ENCODE results near the gene RIMS4. TPM values are rescaled to one million over a fixed set of nuclear protein-coding genes. Genes with fewer than 3 reads are reported as not detected.

RIMS4 gene
- total and polyA plus RNA-seq, 2 of the 13 experiments (the other 11 are each of a cell fraction or from before 2014, with no cell fraction given), result 0.01 to 0.07 TPM

DNA sequence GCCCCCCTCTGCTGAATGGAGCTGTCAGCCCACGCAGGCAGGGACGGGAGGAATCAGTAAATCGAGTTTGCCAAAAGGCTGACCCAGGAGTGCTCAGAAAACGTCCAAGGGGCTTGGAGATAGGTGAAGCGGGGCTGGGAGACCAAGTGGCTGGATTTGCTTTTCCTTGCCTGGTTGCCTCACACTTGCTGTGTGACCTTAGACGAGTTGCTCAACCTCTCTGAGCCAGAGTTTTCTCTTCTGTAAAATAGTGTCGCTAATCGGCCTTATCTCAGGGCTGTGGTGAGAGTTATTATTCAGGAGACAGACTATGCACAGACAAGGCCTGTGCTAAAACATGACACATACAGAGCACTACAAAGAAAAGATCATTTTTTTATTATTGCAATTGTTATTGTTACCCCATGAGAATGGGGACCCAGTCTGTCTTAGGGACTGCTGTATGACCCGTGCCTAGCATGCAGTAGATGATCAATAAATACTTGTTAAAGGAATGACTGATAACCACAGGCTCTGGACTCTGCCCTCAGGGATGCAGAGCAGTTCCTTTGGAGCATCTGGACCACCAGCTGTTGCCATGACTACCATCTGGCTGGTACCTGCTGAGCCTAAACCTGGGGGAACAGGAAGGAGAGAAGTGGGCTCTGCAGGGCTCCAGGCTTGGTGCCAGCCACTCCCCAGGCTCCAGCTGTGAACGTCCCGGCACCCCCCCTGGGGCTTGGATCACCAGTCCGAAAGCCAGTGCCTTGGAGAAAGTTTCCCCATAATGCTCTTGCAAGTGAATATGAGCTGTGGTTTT is 63.8 kb downstream of the RIMS4 start (continued):
- no peak for TF ChIP-seq MTA1 (CRISPR knock-in tag; IDR thresholded peaks at IDR 0.05; ENCODE audit: borderline replicate concordance)
- peak; percentile 57 for TF ChIP-seq RFX1 (IDR thresholded peaks at IDR 0.05)
- TF ChIP-seq ZNF775 (CRISPR knock-in tag; IDR thresholded peaks at IDR 0.05; ENCODE audit: borderline replicate concordance), result no peak
- no peak for TF ChIP-seq MTA3 (CRISPR knock-in tag; IDR thresholded peaks at IDR 0.05)
- TF ChIP-seq, protein P1, sequence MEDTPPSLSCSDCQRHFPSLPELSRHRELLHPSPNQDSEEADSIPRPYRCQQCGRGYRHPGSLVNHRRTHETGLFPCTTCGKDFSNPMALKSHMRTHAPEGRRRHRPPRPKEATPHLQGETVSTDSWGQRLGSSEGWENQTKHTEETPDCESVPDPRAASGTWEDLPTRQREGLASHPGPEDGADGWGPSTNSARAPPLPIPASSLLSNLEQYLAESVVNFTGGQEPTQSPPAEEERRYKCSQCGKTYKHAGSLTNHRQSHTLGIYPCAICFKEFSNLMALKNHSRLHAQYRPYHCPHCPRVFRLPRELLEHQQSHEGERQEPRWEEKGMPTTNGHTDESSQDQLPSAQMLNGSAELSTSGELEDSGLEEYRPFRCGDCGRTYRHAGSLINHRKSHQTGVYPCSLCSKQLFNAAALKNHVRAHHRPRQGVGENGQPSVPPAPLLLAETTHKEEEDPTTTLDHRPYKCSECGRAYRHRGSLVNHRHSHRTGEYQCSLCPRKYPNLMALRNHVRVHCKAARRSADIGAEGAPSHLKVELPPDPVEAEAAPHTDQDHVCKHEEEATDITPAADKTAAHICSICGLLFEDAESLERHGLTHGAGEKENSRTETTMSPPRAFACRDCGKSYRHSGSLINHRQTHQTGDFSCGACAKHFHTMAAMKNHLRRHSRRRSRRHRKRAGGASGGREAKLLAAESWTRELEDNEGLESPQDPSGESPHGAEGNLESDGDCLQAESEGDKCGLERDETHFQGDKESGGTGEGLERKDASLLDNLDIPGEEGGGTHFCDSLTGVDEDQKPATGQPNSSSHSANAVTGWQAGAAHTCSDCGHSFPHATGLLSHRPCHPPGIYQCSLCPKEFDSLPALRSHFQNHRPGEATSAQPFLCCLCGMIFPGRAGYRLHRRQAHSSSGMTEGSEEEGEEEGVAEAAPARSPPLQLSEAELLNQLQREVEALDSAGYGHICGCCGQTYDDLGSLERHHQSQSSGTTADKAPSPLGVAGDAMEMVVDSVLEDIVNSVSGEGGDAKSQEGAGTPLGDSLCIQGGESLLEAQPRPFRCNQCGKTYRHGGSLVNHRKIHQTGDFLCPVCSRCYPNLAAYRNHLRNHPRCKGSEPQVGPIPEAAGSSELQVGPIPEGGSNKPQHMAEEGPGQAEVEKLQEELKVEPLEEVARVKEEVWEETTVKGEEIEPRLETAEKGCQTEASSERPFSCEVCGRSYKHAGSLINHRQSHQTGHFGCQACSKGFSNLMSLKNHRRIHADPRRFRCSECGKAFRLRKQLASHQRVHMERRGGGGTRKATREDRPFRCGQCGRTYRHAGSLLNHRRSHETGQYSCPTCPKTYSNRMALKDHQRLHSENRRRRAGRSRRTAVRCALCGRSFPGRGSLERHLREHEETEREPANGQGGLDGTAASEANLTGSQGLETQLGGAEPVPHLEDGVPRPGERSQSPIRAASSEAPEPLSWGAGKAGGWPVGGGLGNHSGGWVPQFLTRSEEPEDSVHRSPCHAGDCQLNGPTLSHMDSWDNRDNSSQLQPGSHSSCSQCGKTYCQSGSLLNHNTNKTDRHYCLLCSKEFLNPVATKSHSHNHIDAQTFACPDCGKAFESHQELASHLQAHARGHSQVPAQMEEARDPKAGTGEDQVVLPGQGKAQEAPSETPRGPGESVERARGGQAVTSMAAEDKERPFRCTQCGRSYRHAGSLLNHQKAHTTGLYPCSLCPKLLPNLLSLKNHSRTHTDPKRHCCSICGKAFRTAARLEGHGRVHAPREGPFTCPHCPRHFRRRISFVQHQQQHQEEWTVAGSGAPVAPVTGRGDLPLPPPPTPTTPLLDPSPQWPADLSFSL (CRISPR knock-in tag; IDR thresholded peaks at IDR 0.05), result no peak
- TF ChIP-seq ZNF768 (CRISPR knock-in tag; IDR thresholded peaks at IDR 0.05), result peak; percentile 99
- no peak for TF ChIP-seq ZNF652 (CRISPR knock-in tag; IDR thresholded peaks at IDR 0.05; ENCODE audit: borderline replicate concordance, low read depth)
- TF ChIP-seq ZNF547 (CRISPR knock-in tag; IDR thresholded peaks at IDR 0.05), result peak; percentile 39; the same call in 1 of the 2 replicates
- TF ChIP-seq, protein P2, sequence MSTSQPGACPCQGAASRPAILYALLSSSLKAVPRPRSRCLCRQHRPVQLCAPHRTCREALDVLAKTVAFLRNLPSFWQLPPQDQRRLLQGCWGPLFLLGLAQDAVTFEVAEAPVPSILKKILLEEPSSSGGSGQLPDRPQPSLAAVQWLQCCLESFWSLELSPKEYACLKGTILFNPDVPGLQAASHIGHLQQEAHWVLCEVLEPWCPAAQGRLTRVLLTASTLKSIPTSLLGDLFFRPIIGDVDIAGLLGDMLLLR (CRISPR knock-in tag; IDR thresholded peaks at IDR 0.05), result no peak
- no peak for TF ChIP-seq ZNF367 (CRISPR knock-in tag; IDR thresholded peaks at IDR 0.05; ENCODE audit: borderline replicate concordance)
